GM12873 (cell line): ENCODE results near the gene GRIN3A.

Source experiments
- CTCF ChIP-seq: IDR thresholded peaks from 2 replicates; pipeline ENCODE4 v1.5.1; 2012; ENCODE audit warnings: low read depth, mild to moderate bottlenecking, moderate library complexity, low read length, control low read depth; ENCODE audit not compliant: insufficient read depth; ENCODE audit errors: missing control alignments

Gene GRIN3A

GRCh38 chr9:101533334-101534204 lies 204.9 kb downstream of the GRIN3A start, which contains the start of gene RNF20:
TSS of gene RNF20 (plus strand) at chr9:101533853. CDS start at chr9:101535424, 1,571 bp downstream.
- TF ChIP-seq CTCF: no peak

- TF ChIP-seq CTCF: peak; percentile 79
Observed at GRCh38 chr9:101530076-101530711, 208.3 kb downstream of the GRIN3A start.

GRCh38 chr9:101528015-101528414 lies 210.4 kb downstream of the GRIN3A start:
- no peak for TF ChIP-seq CTCF

- TF ChIP-seq CTCF: no peak
Observed at GRCh38 chr9:101527066-101527465, 211.4 kb downstream of the GRIN3A start.

- no peak for TF ChIP-seq CTCF
Observed at GRCh38 chr9:101524371-101524770, 214.1 kb downstream of the GRIN3A start.
